WI38 (cell line): ENCODE data around the gene CES2.

ENCODE experiments used
- H3K4me3 ChIP-seq: 2 replicates; pipeline ENCODE4 v1.5.1; 2011; ENCODE audit warnings: low read depth, mild to moderate bottlenecking, control low read depth, low read length
- TF ChIP-seq, protein P1 (sequence below): IDR thresholded peaks from 2 replicates; pipeline ENCODE4 v1.5.1; 2012; ENCODE audit warnings: low read depth, mild to moderate bottlenecking, control low read depth, low read length

Gene CES2

DNA sequence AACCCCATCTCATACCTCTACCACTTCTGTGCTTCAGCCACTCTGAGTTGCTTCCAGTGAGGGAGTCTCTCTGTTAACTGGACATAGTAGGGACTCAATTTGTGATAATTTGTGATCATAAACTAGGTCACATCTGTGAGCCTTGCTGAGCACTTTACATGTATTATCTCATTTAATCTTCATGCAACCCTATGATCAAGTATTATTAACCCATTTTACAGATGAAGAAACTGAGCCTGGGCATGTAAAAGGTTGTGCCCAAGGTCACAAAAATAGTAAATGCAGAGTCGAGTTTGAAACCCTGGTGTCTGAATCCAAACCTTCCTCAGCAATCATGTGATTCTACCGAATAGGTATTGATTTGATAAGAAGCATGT lies 36.4 kb upstream of the CES2 start:
- H3K4me3 ChIP-seq = no peak overlapping the region
- TF ChIP-seq, protein P1, sequence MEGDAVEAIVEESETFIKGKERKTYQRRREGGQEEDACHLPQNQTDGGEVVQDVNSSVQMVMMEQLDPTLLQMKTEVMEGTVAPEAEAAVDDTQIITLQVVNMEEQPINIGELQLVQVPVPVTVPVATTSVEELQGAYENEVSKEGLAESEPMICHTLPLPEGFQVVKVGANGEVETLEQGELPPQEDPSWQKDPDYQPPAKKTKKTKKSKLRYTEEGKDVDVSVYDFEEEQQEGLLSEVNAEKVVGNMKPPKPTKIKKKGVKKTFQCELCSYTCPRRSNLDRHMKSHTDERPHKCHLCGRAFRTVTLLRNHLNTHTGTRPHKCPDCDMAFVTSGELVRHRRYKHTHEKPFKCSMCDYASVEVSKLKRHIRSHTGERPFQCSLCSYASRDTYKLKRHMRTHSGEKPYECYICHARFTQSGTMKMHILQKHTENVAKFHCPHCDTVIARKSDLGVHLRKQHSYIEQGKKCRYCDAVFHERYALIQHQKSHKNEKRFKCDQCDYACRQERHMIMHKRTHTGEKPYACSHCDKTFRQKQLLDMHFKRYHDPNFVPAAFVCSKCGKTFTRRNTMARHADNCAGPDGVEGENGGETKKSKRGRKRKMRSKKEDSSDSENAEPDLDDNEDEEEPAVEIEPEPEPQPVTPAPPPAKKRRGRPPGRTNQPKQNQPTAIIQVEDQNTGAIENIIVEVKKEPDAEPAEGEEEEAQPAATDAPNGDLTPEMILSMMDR = no peak

DNA sequence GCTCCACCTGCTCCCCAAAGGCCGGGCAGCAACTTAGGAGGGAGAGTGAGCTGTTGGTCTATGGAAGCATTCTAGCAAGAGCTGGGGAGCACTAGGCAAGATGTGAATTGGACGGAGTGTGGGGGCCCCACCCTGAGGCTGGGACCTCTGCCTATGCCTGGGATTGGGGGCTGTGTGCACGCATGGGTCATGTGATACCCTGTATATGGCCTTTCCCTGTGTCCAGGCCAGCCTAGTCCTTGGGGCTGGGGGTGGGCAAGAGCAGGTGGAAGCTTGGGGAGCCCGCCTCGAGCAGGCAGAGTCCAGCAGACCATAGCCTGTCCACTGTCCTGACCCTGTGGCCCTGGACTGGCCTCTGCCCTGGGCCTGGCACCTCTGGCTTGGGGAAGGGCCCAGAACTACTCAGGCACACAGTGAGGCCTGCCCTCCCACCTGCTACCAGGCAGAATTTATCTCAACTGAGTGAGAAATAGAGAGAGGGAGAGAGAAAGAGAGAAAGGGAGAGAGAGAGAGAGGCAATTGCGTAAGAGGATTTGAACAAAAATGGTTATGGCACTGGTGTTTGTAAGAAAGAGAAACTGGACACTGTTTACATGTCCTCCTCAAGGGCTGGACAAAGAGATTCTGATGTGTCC lies 35.9 kb upstream of the CES2 start:
- TF ChIP-seq, protein P1 = no peak

DNA sequence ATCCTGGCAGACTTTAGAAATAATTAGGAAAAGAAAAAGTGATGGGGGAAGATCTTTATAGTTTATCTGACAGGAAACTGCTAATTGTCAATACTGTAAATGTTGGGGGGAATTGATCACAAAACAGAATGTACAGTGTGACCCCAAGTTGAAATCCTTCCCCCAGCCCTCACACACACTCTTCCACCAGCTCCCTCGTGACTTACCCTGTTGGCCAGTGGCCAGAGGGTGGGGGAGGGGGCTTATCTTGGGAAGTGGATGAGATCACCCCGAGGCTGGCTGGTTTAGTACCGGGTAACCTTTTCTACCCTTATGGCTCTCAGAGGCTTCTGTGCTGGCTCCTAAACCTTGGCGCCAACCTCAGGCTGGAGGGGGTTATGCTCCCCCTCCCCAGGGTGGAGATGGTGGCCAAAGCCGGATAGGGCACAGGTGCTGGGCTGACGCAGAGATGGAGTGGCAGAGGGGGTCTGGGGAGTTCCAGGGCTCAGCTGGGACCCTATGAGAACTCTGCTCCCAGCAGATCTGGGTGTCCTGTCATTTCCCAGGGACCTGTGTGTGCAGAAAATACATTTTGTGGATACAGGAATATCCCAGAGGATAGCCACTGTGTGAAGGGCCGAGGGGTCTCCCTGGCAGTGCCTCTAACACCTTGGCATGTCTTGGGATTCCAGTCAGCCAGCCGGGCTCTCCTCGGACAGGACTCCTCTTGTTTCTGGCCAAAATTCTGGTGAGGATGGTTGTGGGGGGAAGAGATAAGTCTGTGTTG lies 35.2 kb upstream of the CES2 start:
- no peak overlapping the region; the same call in 1 of the 2 replicates for H3K4me3 ChIP-seq

More for the DNA sequence above, 35.9 kb upstream of the CES2 start:
- no peak overlapping the region; the same call in 1 of the 2 replicates for H3K4me3 ChIP-seq

DNA sequence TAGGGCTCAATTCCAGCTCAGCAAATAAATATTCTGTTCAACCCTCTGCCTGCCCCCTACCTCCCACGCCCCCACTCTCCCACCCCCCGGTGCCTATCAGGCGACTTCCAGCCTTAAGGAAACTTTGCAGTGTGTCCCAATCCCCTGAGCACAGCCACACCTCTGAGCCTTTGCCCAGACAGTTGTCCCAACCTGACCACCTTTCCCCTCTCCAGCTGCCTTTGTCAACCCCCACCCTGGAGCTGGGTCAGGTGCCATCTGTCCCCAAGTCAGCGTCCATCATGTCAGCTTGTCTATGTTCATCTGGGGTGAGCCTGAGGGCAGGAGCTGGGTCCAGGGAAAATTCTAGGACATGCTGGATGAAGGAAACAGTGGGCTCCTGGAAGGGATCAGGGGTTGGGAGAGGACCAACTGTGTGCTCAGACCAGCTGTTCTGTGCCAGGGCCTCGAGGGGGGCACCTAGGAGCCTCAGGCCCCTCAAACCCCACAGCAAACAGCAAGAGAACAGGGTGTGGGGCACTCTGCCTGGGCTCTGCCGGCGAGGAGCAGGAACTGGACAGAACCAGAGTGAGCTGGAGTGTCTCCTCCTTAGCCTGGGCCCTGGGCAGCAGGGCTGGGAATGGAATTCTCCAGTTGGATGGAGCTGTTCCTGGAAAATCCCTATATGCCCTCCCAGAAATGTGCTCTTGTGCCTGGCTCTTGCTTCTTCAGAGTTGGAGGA lies 34.4 kb upstream of the CES2 start:
- no peak overlapping the region for H3K4me3 ChIP-seq

More for the DNA sequence above, 35.2 kb upstream of the CES2 start:
- TF ChIP-seq, protein P1 = no peak

DNA sequence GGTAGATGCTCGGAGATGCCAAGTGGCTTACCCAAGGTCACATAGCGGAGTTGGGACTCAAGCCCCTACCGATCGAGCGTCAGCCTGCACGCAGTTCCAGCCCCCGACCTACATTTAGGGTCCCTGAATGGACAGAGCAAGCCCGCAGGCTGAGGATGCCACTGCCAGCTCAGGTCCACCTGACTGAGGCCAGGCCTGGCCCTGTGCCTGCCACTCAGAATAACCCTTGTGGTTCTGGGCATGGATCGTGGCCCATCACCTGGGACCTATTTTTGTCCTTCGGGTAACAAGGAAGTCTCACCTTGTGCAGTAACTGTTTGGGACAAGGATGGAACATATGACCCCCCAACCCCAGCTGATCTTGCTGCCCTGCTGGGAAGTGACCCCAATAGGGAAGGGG lies 33.7 kb upstream of the CES2 start:
- H3K4me3 ChIP-seq = no peak overlapping the region
- TF ChIP-seq, protein P1 = no peak

More for the DNA sequence above, 34.4 kb upstream of the CES2 start:
- TF ChIP-seq, protein P1 = no peak

DNA sequence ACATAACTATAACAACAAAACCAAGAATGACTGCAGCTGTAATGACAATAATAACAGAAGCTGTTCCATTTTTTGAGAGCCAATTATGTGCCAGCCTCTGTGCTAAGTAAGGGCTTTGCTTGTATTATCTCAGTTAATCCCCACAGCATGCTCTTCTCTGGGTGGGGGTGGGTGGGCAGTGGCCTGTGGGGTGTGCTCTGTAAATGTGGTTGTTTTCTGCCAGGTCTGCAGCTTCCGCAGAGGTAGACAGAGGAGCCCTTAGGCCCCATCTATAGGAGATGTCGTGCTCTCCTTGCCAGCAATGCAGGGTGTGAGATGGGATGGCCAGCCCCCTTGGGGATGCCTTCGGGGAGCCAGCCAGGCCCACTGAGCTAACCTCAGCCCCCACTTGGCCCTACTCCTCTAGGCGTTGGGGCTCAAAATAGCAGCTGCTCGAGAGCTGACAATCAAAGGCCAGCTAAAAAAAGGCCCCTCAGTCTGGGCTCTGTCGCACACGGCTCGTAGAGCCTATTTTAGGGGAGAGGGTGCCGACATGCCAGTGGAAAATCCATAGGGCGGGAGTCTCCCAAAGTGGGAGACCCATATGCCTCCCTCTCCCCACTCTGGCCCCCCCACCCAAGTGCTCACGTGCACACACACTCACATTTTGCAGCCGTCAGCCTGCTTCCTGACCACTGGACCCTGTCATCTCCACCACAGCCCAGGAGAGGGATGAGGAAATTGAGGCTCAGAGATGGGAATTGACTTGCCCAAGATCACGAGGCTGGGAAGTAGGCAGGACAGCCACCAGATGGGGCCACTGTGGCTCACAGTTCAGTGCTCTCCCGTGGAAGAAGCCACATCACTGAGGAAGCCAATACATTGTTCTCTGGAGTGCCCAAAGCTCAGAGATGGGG lies 32.4 kb upstream of the CES2 start:
- TF ChIP-seq, protein P1 = no peak
- no peak overlapping the region for H3K4me3 ChIP-seq
